ENCODE measurements around the gene GSTCD. TPM values are rescaled to one million over a fixed set of nuclear protein-coding genes. Genes with fewer than 3 reads are reported as not detected.

GSTCD gene
- total and polyA plus RNA-seq, 2 of the 4 experiments (the other 2 are of a cell fraction): 5.2 to 20.3 TPM

- Histone ChIP-seq H3K4me3 (ENCODE audit: insufficient read depth, low read depth, low read length) (no peak overlapping the region), H4K5ac (ENCODE audit: low read depth, low read length) (no peak overlapping the region), H3K27me3 (ENCODE audit: control insufficient read depth, insufficient read depth, low read length) (no peaks in the 10 kb centered on the region), H3K4ac (ENCODE audit: low read depth, low read length) (no peak overlapping the region), H3K4me1 (ENCODE audit: control insufficient read depth, insufficient read depth, low read length) (no peaks in the 10 kb centered on the region), H2BK5ac (ENCODE audit: low read depth, low read length, poor library complexity, severe bottlenecking) (no peak overlapping the region), H4K20me1 (ENCODE audit: insufficient read depth, low read length) (no peaks in the 10 kb centered on the region), H2BK120ac (ENCODE audit: low read depth, low read length) (no peak overlapping the region), H2AK5ac (ENCODE audit: low read depth, low read length) (no peak overlapping the region), H3K9me3 (ENCODE audit: control insufficient read depth, insufficient read depth, low read length) (no peaks in the 10 kb centered on the region), H3K14ac (replicated peaks; ENCODE audit: low read depth, low read length) (no peak overlapping the region), H2AFZ (replicated peaks; ENCODE audit: low read length, poor library complexity) (no peak overlapping the region), H3K36me3 (ENCODE audit: control insufficient read depth, insufficient read depth, low read length) (peaks cover under 1% of the 10 kb centered on the region; the same call in 1 of the 2 replicates), H3K79me1 (ENCODE audit: low read depth in 1 of 2, low read length in 2 of 2) (peaks cover 7 to 19% of the 10 kb centered on the region in 2 experiments; a peak in 2 of 4 replicates), H2BK15ac (ENCODE audit: low read depth, low read length) (no peak overlapping the region), H4K91ac (ENCODE audit: insufficient read depth, low read depth, low read length) (no peak overlapping the region), H3K23ac (ENCODE audit: low read depth, low read length) (no peak overlapping the region), H2AK9ac (replicated peaks; ENCODE audit: low read depth, low read length, poor library complexity) (no peak overlapping the region), H3K18ac (ENCODE audit: low read depth, low read length) (peak overlapping the region; percentile 65; the same call in 1 of the 2 replicates), H4K8ac (ENCODE audit: low read depth in 2 of 2, low read length in 2 of 2) (0 out of 4 replicates have a peak overlapping the region, but pooled peaks of 1 of the 2 experiments have one; percentile 15), H3K9ac (ENCODE audit: low read depth, low read length) (no peak overlapping the region), H3K27ac (ENCODE audit: insufficient read depth, low read length) (no peak overlapping the region), H3K56ac (ENCODE audit: extremely low read depth, insufficient read depth, low read length) (no peak overlapping the region), H3K4me2 (ENCODE audit: low read depth, low read length) (peak overlapping the region; percentile 97; the same call in 1 of the 2 replicates), H3K9me1 (ENCODE audit: insufficient read depth, low read length) (no peaks in the 10 kb centered on the region), H2BK20ac (ENCODE audit: low read depth, low read length) (no peak overlapping the region)
- in situ Hi-C loops (cut with MboI; ENCODE audit: low sequenced_read_pairs) (no loop called here), dilution Hi-C loops (cut with HindIII; ENCODE audit: low sequenced_read_pairs, unreplicated experiment) (no loop called here), intact Hi-C loops (cut with micrococcal nuclease) (no loop called here)
- POLR2A ChIA-PET (ENCODE audit: unreplicated experiment): no interaction called here
- BruUV-seq (replicated peaks): no TSS peak
- TF ChIP-seq MXI1 (IDR thresholded peaks at IDR 0.05; ENCODE audit: borderline replicate concordance, low read depth, low read length): no peak
- no peak for TF ChIP-seq BHLHE40 (IDR thresholded peaks at IDR 0.05; ENCODE audit: low read depth, low read length)
- TF ChIP-seq ELK1 (IDR thresholded peaks at IDR 0.05; ENCODE audit: borderline replicate concordance, low read depth, low read length): no peak
- no peak for TF ChIP-seq NFE2L2 (IDR thresholded peaks at IDR 0.05; ENCODE audit: low read depth, low read length)
- TF ChIP-seq SMC3 (IDR thresholded peaks at IDR 0.05; ENCODE audit: low read depth, low read length): no peak
- no peak for TF ChIP-seq RCOR1 (IDR thresholded peaks at IDR 0.05; ENCODE audit: insufficient replicate concordance, low read length)
- TF ChIP-seq RAD21 (IDR thresholded peaks at IDR 0.05; ENCODE audit: low read length): no peak
- TF ChIP-seq MAZ (IDR thresholded peaks at IDR 0.05; ENCODE audit: borderline replicate concordance, low read depth, low read length): no peak
- no peak for TF ChIP-seq CTCF (conservative IDR thresholded peaks at IDR 0.05; ENCODE audit: low read depth, low read length)
- no peak for TF ChIP-seq MAFK (IDR thresholded peaks at IDR 0.05; ENCODE audit: low read depth, low read length)
- no peak for TF ChIP-seq CHD1 (IDR thresholded peaks at IDR 0.05; ENCODE audit: low read depth, low read length)
- TF ChIP-seq USF2 (IDR thresholded peaks at IDR 0.05; ENCODE audit: low read depth, low read length): no peak
- TF ChIP-seq FOS (IDR thresholded peaks at IDR 0.05; ENCODE audit: low read depth, low read length): no peak
- TF ChIP-seq RFX5 (IDR thresholded peaks at IDR 0.05; ENCODE audit: low read depth, low read length): no peak
- no peak for TF ChIP-seq POLR2A (IDR thresholded peaks at IDR 0.05; ENCODE audit: low read depth, low read length)
- TF ChIP-seq CEBPB (IDR thresholded peaks at IDR 0.05; ENCODE audit: low read depth, low read length): no peak
- no CpG with 5 or more reads among the region's 5 CpGs for WGBS, 2 experiments (ENCODE audit: extremely low coverage in 2 of 2, insufficient read length in 1 of 2)
- ATAC-seq (ENCODE audit: low read depth) (peak; percentile 27; the same call in 1 of the 2 replicates), DNase-seq (no peak)
- CTCF ChIA-PET: interaction anchor here (0.7 to 1.0 kb wide), 2 partner anchors 183 to 914 kb away, joined by 3 read pairs; no protein-coding TSS in a partner anchor
Observed at GRCh38 chr4:105714071-105714521, 5.5 kb downstream of the GSTCD start.

Data from IMR-90 (cell line).